Heart left ventricle (tissue), 13 donors: Measurements from ENCODE around the gene CFAP47.

Experiments used
- CTCF ChIP-seq, 12 donors: fragments of 200-600 bp; sonication (generic) in 4 of 12; IDR thresholded peaks; one replicate each; pipeline versions ENCODE4 v1.5.0 to v1.8.0; 2018 to 2022; ENCODE audit warnings: antibody characterized with exemption in 12 of 12, mild to moderate bottlenecking in 5 of 12
- POLR2A ChIP-seq, 2 donors: fragments of 450-650 bp; IDR thresholded peaks; one replicate each; pipeline ENCODE4 v1.6.1; 2017; ENCODE audit warnings: antibody characterized with exemption in 2 of 2, mild to moderate bottlenecking in 2 of 2, moderate library complexity in 2 of 2
- donor health status: ischemic (EF 13 %, LVEDD 7.1; RV severe dilation, severe dysfunction).
- donor health status: DM: no; HTN: yes; CAD: no.
- donor health status: DM: no; HTN: no; CAD: no.
- donor health status: ischemic (EF 25% LVEDD 6.9; RV normal size, moderate dysfunction).
- donor health status: ischemic (EF 25% LVEDD 5.7; RV mildly dilated, moderate dysfunction).
- donor health status: ischemic (EF 35%, LVEDD 5.7; RV mildly dilated, moderate dysfunction).
- donor health status: nonischemic (EF 11% LVEDD 7.7; RV severe dilation, severe dysfunction).
- donor health status: DM: yes; HTN: yes; CAD: no.
- donor health status: PGD.
- donor health status: ischemic (EF 29% LVEDD 5.4; RV normal size, mild dysfunction).
- donor health status: nonischemic (EF 23%, LVEDD 6.1; RV moderate dilation, normal function).

GRCh38 chrX:36336751-36337150 is 417.2 kb downstream of the CFAP47 start:
- no peak for TF ChIP-seq CTCF (IDR thresholded peaks at IDR 0.05)
- no peak for TF ChIP-seq POLR2A (IDR thresholded peaks at IDR 0.05)
